Heart left ventricle (tissue), 16 donors: ENCODE measurements around the gene PAGR1. TPM values are rescaled to one million over a fixed set of nuclear protein-coding genes. Genes with fewer than 3 reads are reported as not detected.
A peak's percentile ranks its signal among the peaks of the same experiment; 100 is the strongest.

Source experiments
- ATAC-seq, 4 donors: fragments of 200-7000 bp; cut with Tn5 transposase; one replicate each; pipeline ENCODE4 v1.9.1; 2020 to 2022; ENCODE audit warnings: moderate library complexity in 4 of 4, mild to moderate bottlenecking in 3 of 4, moderate number of reproducible peaks in 1 of 4
- DNase-seq, 5 donors: peaks; one replicate each; pipeline ENCODE4 v3.0.0-alpha.2; 2020
- H3K27ac ChIP-seq, 12 donors: fragments of 200-600 bp; sonication (generic) in 4 of 12; one replicate each; pipeline versions ENCODE4 v1.5.0 to v1.8.0; 2016 to 2022; ENCODE audit warnings: mild to moderate bottlenecking in 2 of 12
- H3K27me3 ChIP-seq, 9 donors: fragments of 200-600 bp; sonication (generic) in 2 of 9; one replicate each; pipeline versions ENCODE4 v1.5.1 to v1.8.0; 2016 to 2022; ENCODE audit warnings: mild to moderate bottlenecking in 3 of 9
- H3K36me3 ChIP-seq, 9 donors: fragments of 200-600 bp; sonication (generic) in 2 of 9; one replicate each; pipeline versions ENCODE4 v1.5.0 to v1.8.0; 2018 to 2022; ENCODE audit warnings: mild to moderate bottlenecking in 2 of 9
- H3K4me1 ChIP-seq, 12 donors: fragments of 200-600 bp; sonication (generic) in 4 of 12; one replicate each; pipeline versions ENCODE4 v1.5.0 to v1.8.0; 2016 to 2022; ENCODE audit warnings: mild to moderate bottlenecking in 3 of 12
- H3K4me3 ChIP-seq, 12 donors: fragments of 200-600 bp; sonication (generic) in 4 of 12; one replicate each; pipeline versions ENCODE4 v1.5.0 to v1.8.0; 2017 to 2022; ENCODE audit warnings: mild to moderate bottlenecking in 9 of 12, moderate library complexity in 4 of 12
- H3K9me3 ChIP-seq, 12 donors: fragments of 200-600 bp; sonication (generic) in 4 of 12; one replicate each; pipeline versions ENCODE4 v1.5.0 to v1.8.0; 2016 to 2022; ENCODE audit warnings: mild to moderate bottlenecking in 1 of 12
- POLR2A ChIP-seq, 2 donors: fragments of 450-650 bp; IDR thresholded peaks; one replicate each; pipeline ENCODE4 v1.6.1; 2017; ENCODE audit warnings: antibody characterized with exemption in 2 of 2, mild to moderate bottlenecking in 2 of 2, moderate library complexity in 2 of 2
- WGBS, 4 donors: extraction: QIAGEN DNeasy Blood & Tissue Kit in 2 of 4; methylation state at CpG; one replicate each; pipeline versions ENCODE4 v1.1.5 to v1.1.7; 2013 to 2018; 5-methylcytosine and 5-hydroxymethylcytosine counted together
- intact Hi-C, 10 donors: fragments of 100-400 bp; cut with DNase I; formaldehyde crosslinking; loops; one replicate each; pipeline versions ENCODE4 v1.11.1 to v1.14.2; 2022
- polyA plus RNA-seq, 2 donors: library from polyadenylated mRNA; stranded (reverse); fragments of 200-250 nt; gene quantifications; one replicate each; pipeline ENCODE4 v1.2.3, GENCODE V29; 2013
- total RNA-seq, 9 donors: library from RNA; depleted of rRNA in 2 of 9; stranded (reverse); fragments of >200 nt in 2 of 9; fragmentation: NEBNext Ultra II Directional in 3 of 9; extraction: Animal tissue kit (Norgen Biotek cat#: 25700) in 3 of 9; gene quantifications; one replicate each; pipeline versions ENCODE4 v1.1.0 to v1.2.4, GENCODE V29; 2016 to 2023
- TF ChIP-seq, protein P1 (sequence below), 12 donors: fragments of 200-600 bp; sonication (generic) in 4 of 12; IDR thresholded peaks; one replicate each; pipeline versions ENCODE4 v1.5.0 to v1.8.0; 2018 to 2022; ENCODE audit warnings: antibody characterized with exemption in 12 of 12, mild to moderate bottlenecking in 5 of 12
- donor health status: ischemic (EF 13 %, LVEDD 7.1; RV severe dilation, severe dysfunction).
- donor health status: healthy with polysubstance abuse.
- donor health status: DM: no; HTN: yes; CAD: no.
- donor health status: DM: no; HTN: no; CAD: no.
- donor health status: ischemic (EF 25% LVEDD 6.9; RV normal size, moderate dysfunction).
- donor health status: ischemic (EF 25% LVEDD 5.7; RV mildly dilated, moderate dysfunction).
- donor health status: healthy.
- donor health status: DM: yes; HTN: yes; CAD: no.
- donor health status: ischemic (EF 35%, LVEDD 5.7; RV mildly dilated, moderate dysfunction).
- donor health status: nonischemic (EF 11% LVEDD 7.7; RV severe dilation, severe dysfunction).
- donor health status: DM: yes; HTN: yes; CAD: no.
- donor health status: PGD.
- donor health status: ischemic (EF 29% LVEDD 5.4; RV normal size, mild dysfunction).
- donor health status: nonischemic (EF 23%, LVEDD 6.1; RV moderate dilation, normal function).

Gene PAGR1
- total and polyA plus RNA-seq, 11 donors: 10.8 to 32.9 (median 12.7) TPM

DNA sequence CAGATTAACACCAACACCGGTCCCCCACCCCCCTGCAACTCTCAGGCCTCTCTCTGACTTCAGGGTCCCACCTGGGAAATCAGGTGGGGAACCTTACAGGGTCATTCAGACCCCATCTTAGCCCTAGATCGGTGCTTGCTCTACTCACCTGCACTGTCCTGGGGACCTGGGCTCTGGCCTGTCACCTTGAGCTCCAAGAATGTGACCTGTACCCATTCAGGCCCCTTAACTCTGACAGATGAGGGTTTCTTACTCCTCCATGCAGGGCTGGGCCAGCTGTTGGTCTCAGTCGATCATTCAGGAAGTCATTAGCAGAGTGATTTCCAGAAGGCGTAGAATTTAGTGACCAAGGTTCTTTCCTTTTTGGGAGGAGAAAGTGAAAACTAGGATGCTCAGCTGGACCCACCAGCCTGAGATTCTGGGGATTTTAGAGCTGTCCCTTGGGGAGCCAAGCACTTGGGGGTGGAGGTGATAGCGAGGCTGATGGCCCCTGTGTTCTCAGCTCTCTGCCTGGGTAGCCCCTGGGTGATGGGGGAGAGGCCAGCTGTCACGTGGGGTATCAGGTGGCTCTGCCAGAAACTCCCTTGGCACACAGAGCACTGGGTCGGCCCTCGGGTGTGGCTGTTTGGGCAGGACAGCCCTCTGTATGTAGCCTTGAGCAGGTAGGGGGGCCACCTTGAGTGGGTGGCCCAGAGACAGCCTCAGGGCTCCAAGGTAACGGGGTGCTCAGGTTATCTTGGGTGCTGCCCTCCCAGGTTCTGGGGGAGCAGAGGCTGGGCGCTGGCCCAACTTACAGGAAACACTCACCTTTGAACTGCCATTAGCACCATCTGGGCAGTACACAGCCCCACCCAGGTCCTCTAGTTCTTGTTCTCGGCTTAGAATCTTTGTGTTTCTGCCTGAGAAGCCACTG is 5.0 kb downstream of the PAGR1 start:
- H3K4me1 ChIP-seq: peaks cover 3 to 87% (median 66%) of the 10 kb centered on the region in 12 donors
- intact Hi-C loops: loop anchor here in 3 of 10 donors (2.0 to 5.0 kb wide), 3 partner anchors 30 to 41 kb away; partner anchors contain the start of genes CDIPT (in 1 of the 3) and KIF22 (in 1 of the 3)
- peak in 3 of 4 donors; percentile 2 to 5 (median 2) for ATAC-seq

DNA sequence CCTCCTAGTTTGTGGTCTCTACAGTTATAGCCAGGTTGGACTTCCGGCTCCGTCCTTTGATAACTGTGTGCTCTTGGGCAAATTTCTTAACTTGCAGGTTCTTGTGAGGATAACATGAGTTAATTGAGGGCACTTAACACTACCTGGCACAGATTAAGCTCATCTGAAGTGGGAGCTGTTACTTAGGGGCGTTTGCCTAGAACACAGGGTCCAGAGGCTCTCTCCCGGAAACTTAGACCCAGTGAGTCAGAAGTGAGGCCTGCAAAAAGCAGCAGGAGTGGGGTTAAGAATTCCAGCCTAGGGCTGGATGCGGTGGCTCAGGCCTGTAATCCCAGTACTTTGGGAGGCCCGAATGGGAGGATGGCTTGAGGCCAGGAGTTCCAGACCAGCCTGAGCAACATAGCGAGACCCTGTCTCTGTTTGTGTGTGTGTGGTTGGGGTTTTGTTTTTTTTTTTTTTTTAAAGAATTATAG is 5.7 kb downstream of the PAGR1 start:
- peak in 3 of 5 donors; percentile 33 to 54 (median 39) for DNase-seq
- Histone ChIP-seq H3K27me3 (no peaks in the 10 kb centered on the region), H3K4me3 (peak overlapping the region in 11 of 12 donors; percentile 51 to 94 (median 73)), H3K27ac (peak overlapping the region; percentile 74 to 96 (median 88)), H3K36me3 (peaks cover 0 to 28% (median 15%) of the 10 kb centered on the region in 9 donors), H3K4me1 (peaks cover 3 to 93% (median 70%) of the 10 kb centered on the region in 12 donors), H3K9me3 (no peaks in the 10 kb centered on the region)
- peak in 1 of 4 donors; percentile 23 for ATAC-seq
- TF ChIP-seq, protein P1, sequence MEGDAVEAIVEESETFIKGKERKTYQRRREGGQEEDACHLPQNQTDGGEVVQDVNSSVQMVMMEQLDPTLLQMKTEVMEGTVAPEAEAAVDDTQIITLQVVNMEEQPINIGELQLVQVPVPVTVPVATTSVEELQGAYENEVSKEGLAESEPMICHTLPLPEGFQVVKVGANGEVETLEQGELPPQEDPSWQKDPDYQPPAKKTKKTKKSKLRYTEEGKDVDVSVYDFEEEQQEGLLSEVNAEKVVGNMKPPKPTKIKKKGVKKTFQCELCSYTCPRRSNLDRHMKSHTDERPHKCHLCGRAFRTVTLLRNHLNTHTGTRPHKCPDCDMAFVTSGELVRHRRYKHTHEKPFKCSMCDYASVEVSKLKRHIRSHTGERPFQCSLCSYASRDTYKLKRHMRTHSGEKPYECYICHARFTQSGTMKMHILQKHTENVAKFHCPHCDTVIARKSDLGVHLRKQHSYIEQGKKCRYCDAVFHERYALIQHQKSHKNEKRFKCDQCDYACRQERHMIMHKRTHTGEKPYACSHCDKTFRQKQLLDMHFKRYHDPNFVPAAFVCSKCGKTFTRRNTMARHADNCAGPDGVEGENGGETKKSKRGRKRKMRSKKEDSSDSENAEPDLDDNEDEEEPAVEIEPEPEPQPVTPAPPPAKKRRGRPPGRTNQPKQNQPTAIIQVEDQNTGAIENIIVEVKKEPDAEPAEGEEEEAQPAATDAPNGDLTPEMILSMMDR (IDR thresholded peaks at IDR 0.05): no peak
- no peak for TF ChIP-seq POLR2A (IDR thresholded peaks at IDR 0.05)
- intact Hi-C loops: loop anchor here in 3 of 10 donors (2.0 to 5.0 kb wide), 3 partner anchors 29 to 41 kb away; partner anchors contain the start of genes CDIPT (in 1 of the 3) and KIF22 (in 1 of the 3)
- 46 to 66% (median 62%) methylated on average over 7 of the region's 7 CpGs for WGBS, 4 donors

More for the DNA sequence above, 5.0 kb downstream of the PAGR1 start:
- WGBS, 4 donors: 34 to 47% (median 42%) methylated on average over 7 to 11 of the region's 11 CpGs
- TF ChIP-seq POLR2A (IDR thresholded peaks at IDR 0.05): no peak
- TF ChIP-seq, protein P1 (IDR thresholded peaks at IDR 0.05): no peak
- DNase-seq: peak in 4 of 5 donors; percentile 37 to 56 (median 52)
- peak overlapping the region; percentile 74 to 96 (median 88) for H3K27ac ChIP-seq
- H3K27me3 ChIP-seq: no peaks in the 10 kb centered on the region
- peaks cover 0 to 25% (median 15%) of the 10 kb centered on the region in 9 donors for H3K36me3 ChIP-seq
- H3K4me3 ChIP-seq: peak overlapping the region; percentile 21 to 94 (median 73)
- H3K9me3 ChIP-seq: no peaks in the 10 kb centered on the region

DNA sequence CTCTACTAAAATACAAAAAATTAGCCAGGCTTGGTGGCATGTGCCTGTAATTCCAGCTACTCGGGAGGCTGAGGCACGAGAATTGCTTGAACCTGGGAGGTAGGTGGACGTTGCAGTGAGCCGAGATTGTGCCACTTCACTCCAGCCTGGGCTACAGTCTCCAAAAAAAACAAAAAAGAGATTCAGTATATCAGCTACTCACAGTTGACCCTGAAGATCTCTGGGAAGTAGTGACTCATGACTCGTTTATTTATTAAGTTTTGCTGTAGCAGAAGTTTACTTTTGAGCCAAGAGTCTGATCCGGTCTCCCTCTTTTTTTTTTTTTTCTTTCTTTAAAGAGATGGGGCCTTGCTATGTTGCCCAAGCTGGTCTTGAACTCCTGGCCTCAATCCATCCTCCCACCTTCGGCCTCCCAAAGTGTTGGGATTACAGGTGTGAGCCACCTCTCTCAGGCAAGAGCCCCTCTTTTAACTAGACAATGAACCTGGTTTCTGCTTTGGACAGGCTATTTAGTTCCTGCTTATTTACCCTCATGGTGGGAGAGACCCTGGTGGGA is 8.7 kb downstream of the PAGR1 start:
- TF ChIP-seq POLR2A (IDR thresholded peaks at IDR 0.05): no peak
- TF ChIP-seq, protein P1 (IDR thresholded peaks at IDR 0.05): no peak
- ATAC-seq: peak in 3 of 4 donors; percentile 13 to 42 (median 30)
- intact Hi-C loops: loop anchor here in 1 of 10 donors (5.0 kb wide), 1 partner anchor 38 kb away; the partner anchor contains the start of gene CDIPT
- peaks cover 0 to 18% (median 0%) of the 10 kb centered on the region in 9 donors for H3K36me3 ChIP-seq
- H3K9me3 ChIP-seq: no peaks in the 10 kb centered on the region
- 46 to 74% (median 58%) methylated on average over 7 of the region's 7 CpGs for WGBS, 4 donors
- H3K4me1 ChIP-seq: peaks cover 0 to 80% (median 58%) of the 10 kb centered on the region in 12 donors
- peak overlapping the region; percentile 59 to 91 (median 78) for H3K27ac ChIP-seq
- H3K27me3 ChIP-seq: no peaks in the 10 kb centered on the region
- no peak for DNase-seq
- H3K4me3 ChIP-seq: peak overlapping the region in 6 of 12 donors; percentile 1 to 32 (median 11)
